Activated effector memory CD4-positive, alpha-beta T cell treated with anti-CD3 and anti-CD28 coated beads, Interleukin-2, amount 50 U/mL, for 16 hours (primary cell): ENCODE results near the gene FGFRL1.
A peak's percentile ranks its signal among the peaks of the same experiment; 100 is the strongest.

Experiments
- DNase-seq: peaks from one replicate; pipeline ENCODE4 v3.0.0-alpha.2; 2020

FGFRL1 gene

GRCh38 chr4:1009542-1010394 lies 1.7 kb upstream of the FGFRL1 start:
- DNase-seq: peak; percentile 92

GRCh38 chr4:1010395-1011021 lies 918 bp upstream of the FGFRL1 start:
- DNase-seq: peak; percentile 86

GRCh38 chr4:1011666-1012033 lies 224 bp downstream of the FGFRL1 start:
- DNase-seq: no peak

GRCh38 chr4:1012034-1012739 lies 761 bp downstream of the FGFRL1 start:
- DNase-seq: peak; percentile 80

GRCh38 chr4:1013225-1014073 lies 2.0 kb downstream of the FGFRL1 start:
- DNase-seq: no peak

- no peak for DNase-seq
These were observed 3.1 kb downstream of the FGFRL1 start for GRCh38 chr4:1014291-1015167.

GRCh38 chr4:1015179-1015578 lies 3.8 kb downstream of the FGFRL1 start:
- DNase-seq: no peak

- no peak for DNase-seq
These were observed 4.3 kb downstream of the FGFRL1 start for GRCh38 chr4:1015746-1016145.

GRCh38 chr4:1017211-1017610 lies 5.8 kb downstream of the FGFRL1 start:
- DNase-seq: no peak

GRCh38 chr4:1017706-1018105 lies 6.3 kb downstream of the FGFRL1 start:
- DNase-seq: no peak

- no peak for DNase-seq
These were observed 7.0 kb downstream of the FGFRL1 start for GRCh38 chr4:1018147-1019020.

- no peak for DNase-seq
These were observed 7.9 kb downstream of the FGFRL1 start for GRCh38 chr4:1019320-1019719.

GRCh38 chr4:1019729-1020470 lies 8.5 kb downstream of the FGFRL1 start:
- DNase-seq: no peak

GRCh38 chr4:1021386-1022050 lies 10.1 kb downstream of the FGFRL1 start:
- DNase-seq: no peak

GRCh38 chr4:1022051-1022738 lies 10.8 kb downstream of the FGFRL1 start:
- DNase-seq: no peak

- no peak for DNase-seq
These were observed 11.3 kb downstream of the FGFRL1 start for GRCh38 chr4:1022739-1023066.

- no peak for DNase-seq
These were observed 11.7 kb downstream of the FGFRL1 start for GRCh38 chr4:1023075-1023640.

GRCh38 chr4:1023895-1024740 lies 12.7 kb downstream of the FGFRL1 start:
- no peak for DNase-seq
